HepG2 (cell line): Measurements from ENCODE around the gene EDA2R. TPM values are rescaled to one million over a fixed set of nuclear protein-coding genes. Genes with fewer than 3 reads are reported as not detected.

Source experiments
- ATAC-seq: fragments of 200-7000 bp; cut with Tn5 transposase; 3 replicates; pipeline ENCODE4 v1.9.1; 2020; ENCODE audit warnings: mild to moderate bottlenecking, moderate library complexity
- BruUV-seq: library from RNA; stranded (reverse); fragments of 400-500 nt; replicated peaks from 2 replicates; lab custom pipeline; 2021; lab: Mats Ljungman, UMichigan
- CTCF ChIA-PET: fragments of 300-600 bp; formaldehyde crosslinking; extraction: SDS; loops from one replicate; lab custom pipeline; 2021; ENCODE audit warnings: low total read pairs, inconsistent platforms, low intra/inter-chr PET ratio; lab: Yijun Ruan, JAX
- POLR2A ChIA-PET: fragments of 350-600 bp; sonication (Branson Sonifier 250); formaldehyde crosslinking; loops from one replicate; lab custom pipeline; 2020; ENCODE audit warnings: antibody characterized with exemption, inconsistent platforms; lab: Yijun Ruan, JAX
- DNase-seq: peaks from one replicate; pipeline ENCODE4 v3.0.0-alpha.2; 2015; ENCODE audit warnings: low spot score
- FAIRE-seq: peaks from 3 replicates; lab custom pipeline; 2011; peaks lifted over from hg19 to GRCh38; lab: Jason Lieb, UNC
- H2AFZ ChIP-seq: one replicate; pipeline ENCODE4 v1.6.1; 2011; ENCODE audit warnings: low read length, inconsistent platforms
- H3K27ac ChIP-seq: fragments of 300-600 bp; 3 replicates; pipeline ENCODE4 v1.8.0; 2011; ENCODE audit warnings: mixed run types, mild to moderate bottlenecking, mixed read lengths, low read length, inconsistent platforms; ENCODE audit not compliant: insufficient read depth; ENCODE audit errors: extremely low read length
- H3K27me3 ChIP-seq, 2 experiments: fragments of 200-600 bp in 1 of 2; 2 replicates in 1 of 2; 3 replicates in 1 of 2; pipeline versions ENCODE4 v1.6.0 to v1.8.0; 2011; ENCODE audit warnings: low read length in 2 of 2, mild to moderate bottlenecking in 2 of 2, moderate library complexity in 2 of 2, inconsistent platforms in 1 of 2; ENCODE audit not compliant: insufficient read depth in 2 of 2, control insufficient read depth in 1 of 2
- H3K36me3 ChIP-seq, 2 experiments: fragments of 200-600 bp in 1 of 2; replicated peaks in 1 of 2; 2 replicates in 1 of 2; 3 replicates in 1 of 2; pipeline versions ENCODE4 v1.5.1 to v1.8.0; 2011; ENCODE audit warnings: low read length in 2 of 2, inconsistent platforms in 1 of 2; ENCODE audit not compliant: insufficient read depth in 2 of 2, control insufficient read depth in 1 of 2
- H3K4me1 ChIP-seq: 2 replicates; pipeline ENCODE4 v1.5.1; 2012; ENCODE audit warnings: low read length, inconsistent platforms; ENCODE audit not compliant: insufficient read depth
- H3K4me2 ChIP-seq: 2 replicates; pipeline ENCODE4 v1.6.0; 2011; ENCODE audit warnings: low read depth, low read length, inconsistent platforms
- H3K4me3 ChIP-seq, 3 experiments: fragments of 200-600 bp in 1 of 3; sonication (generic), shearing (Covaris generic) in 1 of 3; replicated peaks in 1 of 3; 2 replicates each; pipeline ENCODE4 v1.5.1; 2011 to 2016; ENCODE audit warnings: low read length in 3 of 3, inconsistent platforms in 2 of 3, low read depth in 2 of 3, mild to moderate bottlenecking in 2 of 3, control low read depth in 1 of 3, mixed read lengths in 1 of 3; ENCODE audit not compliant: insufficient read depth in 1 of 3
- H3K79me2 ChIP-seq: one replicate; pipeline ENCODE4 v1.6.1; 2011; ENCODE audit warnings: low read length, inconsistent platforms; ENCODE audit not compliant: insufficient read depth
- H3K9ac ChIP-seq: 2 replicates; pipeline ENCODE4 v1.6.0; 2011; ENCODE audit warnings: mild to moderate bottlenecking, low read depth, low read length, inconsistent platforms; ENCODE audit not compliant: insufficient read depth
- H3K9me3 ChIP-seq: 2 replicates; pipeline ENCODE4 v1.5.1; 2012; ENCODE audit warnings: mild to moderate bottlenecking, low read length
- H4K20me1 ChIP-seq: 2 replicates; pipeline ENCODE4 v1.6.0; 2011; ENCODE audit warnings: inconsistent platforms, mild to moderate bottlenecking, low read length, moderate library complexity; ENCODE audit not compliant: insufficient read depth
- CENPBD1 ChIP-seq: sonication (generic); formaldehyde crosslinking; IDR thresholded peaks from 2 replicates; pipeline ENCODE4 v1.8.0; 2022; ENCODE audit warnings: missing genetic modification reagents, low read depth, mild to moderate bottlenecking, borderline replicate concordance
- HIC2 ChIP-seq: sonication (generic); formaldehyde crosslinking; IDR thresholded peaks from 2 replicates; pipeline ENCODE4 v1.9.0; 2022; ENCODE audit warnings: low read depth, missing genetic modification reagents
- IKZF4 ChIP-seq: sonication (generic); formaldehyde crosslinking; IDR thresholded peaks from 2 replicates; pipeline ENCODE4 v1.5.1; 2020; ENCODE audit warnings: borderline replicate concordance, mild to moderate bottlenecking, low read depth, missing genetic modification reagents; ENCODE audit errors: not compliant biosample characterization
- KLF11 ChIP-seq: IDR thresholded peaks from 2 replicates; pipeline ENCODE4 v1.6.1; 2016; ENCODE audit warnings: missing compliant biosample characterization
- LBX2 ChIP-seq: sonication (generic); formaldehyde crosslinking; IDR thresholded peaks from 2 replicates; pipeline ENCODE4 v1.5.0; 2020; ENCODE audit warnings: missing genetic modification reagents, mild to moderate bottlenecking, borderline replicate concordance
- NFE2L1 ChIP-seq: sonication (generic); formaldehyde crosslinking; IDR thresholded peaks from 2 replicates; pipeline ENCODE4 v1.4.0; 2020; ENCODE audit warnings: missing genetic modification reagents, mild to moderate bottlenecking, borderline replicate concordance
- PCBP2 ChIP-seq: fragments of 200-400 bp; formaldehyde crosslinking; optimal IDR thresholded peaks from 2 replicates; pipeline ENCODE3; 2018; ENCODE audit warnings: low read length, low read depth; ENCODE audit not compliant: poor library complexity, severe bottlenecking
- PHB2 ChIP-seq: fragments of 450-650 bp; IDR thresholded peaks from 2 replicates; pipeline ENCODE4 v1.6.1; 2018; ENCODE audit not compliant: partially characterized antibody
- SOX13 ChIP-seq, 3 experiments: fragments of 450-650 bp in 1 of 3; sonication (generic) in 1 of 3; formaldehyde crosslinking in 1 of 3; IDR thresholded peaks in 2 of 3; conservative IDR thresholded peaks in 1 of 3; 2 replicates each; pipeline versions ENCODE4 v1.5.0 to v1.6.1; 2016 to 2020; ENCODE audit warnings: antibody characterized with exemption in 1 of 3, mild to moderate bottlenecking in 1 of 3, missing compliant biosample characterization in 1 of 3, missing genetic modification reagents in 1 of 3, moderate library complexity in 1 of 3
- TBX2 ChIP-seq: sonication (generic); formaldehyde crosslinking; IDR thresholded peaks from 2 replicates; pipeline ENCODE4 v1.5.0; 2020; ENCODE audit warnings: missing genetic modification reagents, mild to moderate bottlenecking, borderline replicate concordance
- ZNF10 ChIP-seq: sonication (generic); formaldehyde crosslinking; IDR thresholded peaks from 2 replicates; pipeline ENCODE4 v1.4.0; 2020; ENCODE audit warnings: mild to moderate bottlenecking, low read depth, missing genetic modification reagents, borderline replicate concordance
- ZNF318 ChIP-seq: sonication (generic); formaldehyde crosslinking; IDR thresholded peaks from 2 replicates; pipeline ENCODE4 v1.4.0; 2020; ENCODE audit warnings: mild to moderate bottlenecking, missing genetic modification reagents
- ZNF883 ChIP-seq: sonication (generic); formaldehyde crosslinking; IDR thresholded peaks from 2 replicates; pipeline ENCODE4 v1.5.1; 2020; ENCODE audit warnings: mild to moderate bottlenecking, missing genetic modification reagents; ENCODE audit errors: not compliant biosample characterization
- WGBS: methylation state at CpG from one replicate; pipeline ENCODE4 v1.1.6; 2017; ENCODE audit warnings: low lambda C conversion rate; 5-methylcytosine and 5-hydroxymethylcytosine counted together
- in situ Hi-C: cut with HindIII; loops from 2 replicates; pipeline ENCODE4 v1.10.0; 2017; ENCODE audit warnings: low pct_unique_long_range_greater_than_20kb; ENCODE audit not compliant: extremely low pct_ligation_motif_present
- intact Hi-C: fragments of 100-400 bp; cut with micrococcal nuclease; formaldehyde crosslinking; loops from one replicate; pipeline ENCODE4 v1.10.0; 2022; ENCODE audit not compliant: unreplicated experiment
- polyA plus RNA-seq, 8 experiments: library from polyadenylated mRNA; depleted of rRNA in 3 of 8; stranded (reverse) in 7 of 8; unstranded in 1 of 8; fragments of >200 nt; fragmentation: Illumina TruSeq in 4 of 8; extraction: Trizol in 4 of 8; gene quantifications; 2 replicates each; pipeline versions ENCODE4 v1.2.1 to v1.2.3, GENCODE V29; 2011 to 2016; ENCODE audit warnings: low read depth in 4 of 8, missing spikeins in 1 of 8, mixed read lengths in 1 of 8; ENCODE audit not compliant: insufficient read depth in 1 of 8
- total RNA-seq, 5 experiments: library from RNA; depleted of rRNA; stranded (reverse); fragments of >200 nt; fragmentation: Illumina TruSeq; extraction: Trizol; gene quantifications; 2 replicates each; pipeline ENCODE4 v1.2.3, GENCODE V29; 2016; ENCODE audit warnings: low read depth in 1 of 5

EDA2R gene
- total and polyA plus RNA-seq, 2 of the 13 experiments (the other 11 are each of a cell fraction or from before 2014, with no cell fraction given): 10.0 to 12.0 TPM

GRCh38 chrX:66625525-66625924 is 13.4 kb downstream of the EDA2R start:
- H3K4me3 ChIP-seq: no peak overlapping the region
- no peak overlapping the region for H3K27ac ChIP-seq
- ATAC-seq (no peak), DNase-seq (no peak), FAIRE-seq (no peak)
- BruUV-seq: no TSS peak
- WGBS: 100% methylated on average over 2 of the region's 3 CpGs
- no peaks in the 10 kb centered on the region for H3K9me3 ChIP-seq
- no peak overlapping the region for H3K4me2 ChIP-seq
- H3K4me1 ChIP-seq: no peaks in the 10 kb centered on the region
- H4K20me1 ChIP-seq: no peaks in the 10 kb centered on the region
- intact Hi-C loops: no loop called here
- ChIA-PET CTCF (no interaction called here), POLR2A (no interaction called here)
- peaks cover 43% of the 10 kb centered on the region for H3K79me2 ChIP-seq
- H3K36me3 ChIP-seq: no peaks in the 10 kb centered on the region
- H3K27me3 ChIP-seq: no peaks in the 10 kb centered on the region
- H2AFZ ChIP-seq: no peak overlapping the region
- H3K9ac ChIP-seq: no peak overlapping the region
- in situ Hi-C loops: no loop called here
- TF ChIP-seq SOX13 (IDR thresholded peaks at IDR 0.05) (no peak), SOX13 (CRISPR knock-in tag; conservative IDR thresholded peaks at IDR 0.05 in 1 of 2, IDR thresholded peaks at IDR 0.05 in 1 of 2) (no peak), HIC2 (CRISPR knock-in tag) (no peak), PCBP2 (no peak), ZNF318 (CRISPR knock-in tag) (no peak), TBX2 (CRISPR knock-in tag) (no peak), ZNF10 (CRISPR knock-in tag) (no peak), CENPBD1 (CRISPR knock-in tag) (no peak), NFE2L1 (CRISPR knock-in tag) (no peak), KLF11 (CRISPR knock-in tag) (no peak), IKZF4 (CRISPR knock-in tag) (no peak), LBX2 (CRISPR knock-in tag) (no peak), PHB2 (no peak), ZNF883 (CRISPR knock-in tag) (no peak)
